ENCODE results near the gene ITPKB.

DNA sequence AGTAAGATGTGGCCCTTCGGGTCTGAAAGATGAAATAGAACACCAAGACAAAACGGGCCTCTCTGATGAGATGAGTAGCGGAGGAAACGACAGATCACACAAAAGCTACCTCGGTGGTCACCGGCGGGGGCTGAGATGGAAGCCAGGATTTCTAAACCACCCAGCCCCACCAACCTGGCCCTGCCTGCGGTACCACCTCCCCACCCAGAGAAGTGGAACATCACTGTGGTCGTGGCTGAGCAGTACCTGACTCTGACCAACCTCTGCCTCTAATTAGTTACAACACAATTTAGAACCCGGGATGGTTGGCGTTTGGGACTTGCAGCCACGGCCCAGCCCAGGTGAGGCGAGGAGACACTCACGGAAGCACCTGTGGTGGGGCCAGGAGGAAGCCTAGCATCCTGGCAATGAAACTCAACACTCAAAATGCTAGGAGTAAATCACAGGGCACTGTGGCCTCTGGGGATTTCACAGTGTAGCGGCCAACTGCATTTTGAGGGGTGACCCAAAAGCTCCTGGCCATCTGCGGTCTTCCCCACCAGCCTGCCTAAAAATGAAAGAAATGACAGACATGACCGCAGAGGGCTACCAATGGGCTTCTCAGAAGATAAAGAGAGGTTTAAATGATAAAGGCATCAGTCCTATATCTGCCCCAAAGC, 73.4 kb downstream of the ITPKB start:
- no peak for TF ChIP-seq POLR2AphosphoS5 (IDR thresholded peaks at IDR 0.05; ENCODE audit: low read depth)
- TF ChIP-seq, protein P1, sequence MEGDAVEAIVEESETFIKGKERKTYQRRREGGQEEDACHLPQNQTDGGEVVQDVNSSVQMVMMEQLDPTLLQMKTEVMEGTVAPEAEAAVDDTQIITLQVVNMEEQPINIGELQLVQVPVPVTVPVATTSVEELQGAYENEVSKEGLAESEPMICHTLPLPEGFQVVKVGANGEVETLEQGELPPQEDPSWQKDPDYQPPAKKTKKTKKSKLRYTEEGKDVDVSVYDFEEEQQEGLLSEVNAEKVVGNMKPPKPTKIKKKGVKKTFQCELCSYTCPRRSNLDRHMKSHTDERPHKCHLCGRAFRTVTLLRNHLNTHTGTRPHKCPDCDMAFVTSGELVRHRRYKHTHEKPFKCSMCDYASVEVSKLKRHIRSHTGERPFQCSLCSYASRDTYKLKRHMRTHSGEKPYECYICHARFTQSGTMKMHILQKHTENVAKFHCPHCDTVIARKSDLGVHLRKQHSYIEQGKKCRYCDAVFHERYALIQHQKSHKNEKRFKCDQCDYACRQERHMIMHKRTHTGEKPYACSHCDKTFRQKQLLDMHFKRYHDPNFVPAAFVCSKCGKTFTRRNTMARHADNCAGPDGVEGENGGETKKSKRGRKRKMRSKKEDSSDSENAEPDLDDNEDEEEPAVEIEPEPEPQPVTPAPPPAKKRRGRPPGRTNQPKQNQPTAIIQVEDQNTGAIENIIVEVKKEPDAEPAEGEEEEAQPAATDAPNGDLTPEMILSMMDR (IDR thresholded peaks at IDR 0.05; ENCODE audit: insufficient read depth, low read length) = no peak
- TF ChIP-seq, protein P2, sequence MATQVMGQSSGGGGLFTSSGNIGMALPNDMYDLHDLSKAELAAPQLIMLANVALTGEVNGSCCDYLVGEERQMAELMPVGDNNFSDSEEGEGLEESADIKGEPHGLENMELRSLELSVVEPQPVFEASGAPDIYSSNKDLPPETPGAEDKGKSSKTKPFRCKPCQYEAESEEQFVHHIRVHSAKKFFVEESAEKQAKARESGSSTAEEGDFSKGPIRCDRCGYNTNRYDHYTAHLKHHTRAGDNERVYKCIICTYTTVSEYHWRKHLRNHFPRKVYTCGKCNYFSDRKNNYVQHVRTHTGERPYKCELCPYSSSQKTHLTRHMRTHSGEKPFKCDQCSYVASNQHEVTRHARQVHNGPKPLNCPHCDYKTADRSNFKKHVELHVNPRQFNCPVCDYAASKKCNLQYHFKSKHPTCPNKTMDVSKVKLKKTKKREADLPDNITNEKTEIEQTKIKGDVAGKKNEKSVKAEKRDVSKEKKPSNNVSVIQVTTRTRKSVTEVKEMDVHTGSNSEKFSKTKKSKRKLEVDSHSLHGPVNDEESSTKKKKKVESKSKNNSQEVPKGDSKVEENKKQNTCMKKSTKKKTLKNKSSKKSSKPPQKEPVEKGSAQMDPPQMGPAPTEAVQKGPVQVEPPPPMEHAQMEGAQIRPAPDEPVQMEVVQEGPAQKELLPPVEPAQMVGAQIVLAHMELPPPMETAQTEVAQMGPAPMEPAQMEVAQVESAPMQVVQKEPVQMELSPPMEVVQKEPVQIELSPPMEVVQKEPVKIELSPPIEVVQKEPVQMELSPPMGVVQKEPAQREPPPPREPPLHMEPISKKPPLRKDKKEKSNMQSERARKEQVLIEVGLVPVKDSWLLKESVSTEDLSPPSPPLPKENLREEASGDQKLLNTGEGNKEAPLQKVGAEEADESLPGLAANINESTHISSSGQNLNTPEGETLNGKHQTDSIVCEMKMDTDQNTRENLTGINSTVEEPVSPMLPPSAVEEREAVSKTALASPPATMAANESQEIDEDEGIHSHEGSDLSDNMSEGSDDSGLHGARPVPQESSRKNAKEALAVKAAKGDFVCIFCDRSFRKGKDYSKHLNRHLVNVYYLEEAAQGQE (IDR thresholded peaks at IDR 0.05; ENCODE audit: insufficient replicate concordance, low read depth) = no peak
